Mesenchymal stem cell (in vitro differentiated cells and primary cell): ENCODE data around the gene REL.

ENCODE experiments used
- DNase-seq: peaks from one replicate; pipeline ENCODE4 v3.0.0-alpha.2; 2013
- H2AFZ ChIP-seq: one replicate; pipeline ENCODE4 v1.6.1; 2013; ENCODE audit warnings: low read depth, mild to moderate bottlenecking, control low read depth, inconsistent platforms, low read length, moderate library complexity
- H2AK5ac ChIP-seq: 2 replicates; pipeline ENCODE4 v1.6.1; 2013; ENCODE audit warnings: low read length, moderate library complexity, mild to moderate bottlenecking, inconsistent platforms; ENCODE audit not compliant: severe bottlenecking
- H2BK120ac ChIP-seq: one replicate; pipeline ENCODE4 v1.6.1; 2013; ENCODE audit warnings: low read depth, mild to moderate bottlenecking, inconsistent platforms, low read length, moderate library complexity
- H2BK12ac ChIP-seq, 2 experiments: one replicate each; pipeline ENCODE4 v1.6.1; 2013; ENCODE audit warnings: inconsistent platforms in 2 of 2, low read length in 2 of 2, mild to moderate bottlenecking in 2 of 2, moderate library complexity in 2 of 2, control low read depth in 1 of 2
- H2BK15ac ChIP-seq: one replicate; pipeline ENCODE4 v1.6.1; 2013; ENCODE audit warnings: mild to moderate bottlenecking, low read depth, inconsistent platforms; ENCODE audit not compliant: poor library complexity, severe bottlenecking
- H2BK5ac ChIP-seq: 2 replicates; pipeline ENCODE4 v1.6.1; 2013; ENCODE audit warnings: low read depth, mild to moderate bottlenecking, low read length, control low read depth, inconsistent platforms; ENCODE audit not compliant: poor library complexity, severe bottlenecking
- H3K14ac ChIP-seq, 2 experiments: one replicate each; pipeline ENCODE4 v1.6.1; 2013; ENCODE audit warnings: inconsistent platforms in 2 of 2, low read length in 2 of 2, control low read depth in 1 of 2, mild to moderate bottlenecking in 1 of 2, moderate library complexity in 1 of 2
- H3K18ac ChIP-seq, 2 experiments: one replicate each; pipeline ENCODE4 v1.6.1; 2013; ENCODE audit warnings: inconsistent platforms in 2 of 2, low read length in 2 of 2, control low read depth in 1 of 2, low read depth in 1 of 2, mild to moderate bottlenecking in 1 of 2
- H3K23ac ChIP-seq, 2 experiments: one replicate each; pipeline ENCODE4 v1.6.1; 2013; ENCODE audit warnings: inconsistent platforms in 2 of 2, low read length in 2 of 2, mild to moderate bottlenecking in 2 of 2, moderate library complexity in 2 of 2, control low read depth in 1 of 2
- H3K27ac ChIP-seq: 2 replicates; pipeline ENCODE4 v1.5.1; 2013; ENCODE audit warnings: mild to moderate bottlenecking, moderate library complexity, low read length, control low read depth, inconsistent platforms; ENCODE audit not compliant: poor library complexity, severe bottlenecking
- H3K27me3 ChIP-seq, 2 experiments: 2 replicates each; pipeline versions ENCODE4 v1.6.1 to v1.7.0; 2013; ENCODE audit warnings: low read length in 2 of 2, mild to moderate bottlenecking in 2 of 2, moderate library complexity in 2 of 2, control low read depth in 1 of 2, inconsistent platforms in 1 of 2; ENCODE audit not compliant: control insufficient read depth in 1 of 2, insufficient read depth in 1 of 2
- H3K36me3 ChIP-seq, 2 experiments: 2 replicates each; pipeline versions ENCODE4 v1.6.1 to v1.7.0; 2013; ENCODE audit warnings: low read length in 2 of 2, control low read depth in 1 of 2, inconsistent platforms in 1 of 2, low read depth in 1 of 2, mild to moderate bottlenecking in 1 of 2; ENCODE audit not compliant: insufficient read depth in 2 of 2, control insufficient read depth in 1 of 2
- H3K4ac ChIP-seq, 2 experiments: one replicate each; pipeline ENCODE4 v1.6.1; 2013; ENCODE audit warnings: inconsistent platforms in 2 of 2, low read length in 2 of 2, mild to moderate bottlenecking in 2 of 2, moderate library complexity in 2 of 2, control low read depth in 1 of 2, low read depth in 1 of 2
- H3K4me1 ChIP-seq: 2 replicates; pipeline ENCODE4 v1.6.1; 2013; ENCODE audit warnings: low read depth, low read length, control low read depth; ENCODE audit not compliant: control insufficient read depth, insufficient read depth
- H3K4me2 ChIP-seq: 2 replicates; pipeline ENCODE4 v1.6.1; 2013; ENCODE audit warnings: low read length, mild to moderate bottlenecking, inconsistent platforms; ENCODE audit not compliant: poor library complexity, severe bottlenecking
- H3K4me3 ChIP-seq, 2 experiments: 2 replicates each; pipeline versions ENCODE4 v1.5.1 to v1.7.0; 2013; ENCODE audit warnings: low read length in 2 of 2, mild to moderate bottlenecking in 2 of 2, control low read depth in 1 of 2, low read depth in 1 of 2; ENCODE audit not compliant: insufficient read depth in 1 of 2
- H3K79me1 ChIP-seq: replicated peaks from 2 replicates; pipeline ENCODE4 v1.6.1; 2013; ENCODE audit warnings: mild to moderate bottlenecking, control low read depth, low read length, inconsistent platforms; ENCODE audit not compliant: poor library complexity, severe bottlenecking
- H3K9ac ChIP-seq: 2 replicates; pipeline ENCODE4 v1.7.0; 2013; ENCODE audit warnings: mild to moderate bottlenecking, low read length, moderate library complexity
- H3K9me3 ChIP-seq: 2 replicates; pipeline ENCODE4 v1.7.0; 2013; ENCODE audit warnings: mild to moderate bottlenecking, low read length; ENCODE audit not compliant: control insufficient read depth
- H4K8ac ChIP-seq: one replicate; pipeline ENCODE4 v1.6.1; 2013; ENCODE audit warnings: inconsistent platforms, mild to moderate bottlenecking, low read length, moderate library complexity
- H4K91ac ChIP-seq: one replicate; pipeline ENCODE4 v1.6.1; 2013; ENCODE audit warnings: mild to moderate bottlenecking, low read length, inconsistent platforms
- WGBS: methylation state at CpG from one replicate; pipeline ENCODE4 v1.1.7; 2013; ENCODE audit warnings: mixed read lengths; 5-methylcytosine and 5-hydroxymethylcytosine counted together

The REL gene

GRCh38 chr2:60945341-60945740, 64.0 kb downstream of the REL start:
- H3K23ac ChIP-seq: no peak overlapping the region
- H4K8ac ChIP-seq: no peak overlapping the region

GRCh38 chr2:60947056-60947455, 65.7 kb downstream of the REL start:
- Histone ChIP-seq H2BK15ac (no peak overlapping the region), H3K27ac (no peak overlapping the region), H3K36me3 (peaks cover 3 to 12% of the 10 kb centered on the region in 2 experiments), H3K4me1 (peaks cover 2% of the 10 kb centered on the region), H3K4me2 (no peak overlapping the region), H3K23ac (no peak overlapping the region), H3K4ac (no peak overlapping the region), H2BK120ac (no peak overlapping the region), H2AFZ (no peak overlapping the region), H3K9ac (no peak overlapping the region), H3K9me3 (no peaks in the 10 kb centered on the region), H3K27me3 (no peaks in the 10 kb centered on the region), H3K4me3 (no peak overlapping the region), H3K18ac (no peak overlapping the region), H2BK5ac (no peak overlapping the region), H2BK12ac (no peak overlapping the region), H3K14ac (no peak overlapping the region), H3K79me1 (no peaks in the 10 kb centered on the region), H4K91ac (no peak overlapping the region), H4K8ac (no peak overlapping the region), H2AK5ac (no peak overlapping the region)
- DNase-seq: no peak
- WGBS: 97% methylated on average over 4 of the region's 4 CpGs

More at GRCh38 chr2:60945341-60945740, 64.0 kb downstream of the REL start:
- no peak overlapping the region for H2BK120ac ChIP-seq
- H3K9ac ChIP-seq: no peak overlapping the region
- H2AFZ ChIP-seq: no peak overlapping the region
- H2BK15ac ChIP-seq: no peak overlapping the region
- H3K4me3 ChIP-seq: no peak overlapping the region
- no peaks in the 10 kb centered on the region for H3K9me3 ChIP-seq
- H3K4ac ChIP-seq: no peak overlapping the region
- no peak for DNase-seq
- no peak overlapping the region for H3K18ac ChIP-seq
- H3K27me3 ChIP-seq: no peaks in the 10 kb centered on the region
- no CpG with 5 or more reads among the region's 2 CpGs for WGBS
- no peak overlapping the region for H3K14ac ChIP-seq
- H3K36me3 ChIP-seq: peaks cover 3 to 9% of the 10 kb centered on the region in 2 experiments
- H4K91ac ChIP-seq: no peak overlapping the region
- H2AK5ac ChIP-seq: no peak overlapping the region
- no peak overlapping the region for H3K4me2 ChIP-seq
- H3K4me1 ChIP-seq: peaks cover 2% of the 10 kb centered on the region
- H2BK12ac ChIP-seq: no peak overlapping the region
- H2BK5ac ChIP-seq: no peak overlapping the region
- no peaks in the 10 kb centered on the region for H3K79me1 ChIP-seq
- H3K27ac ChIP-seq: no peak overlapping the region

DNA sequence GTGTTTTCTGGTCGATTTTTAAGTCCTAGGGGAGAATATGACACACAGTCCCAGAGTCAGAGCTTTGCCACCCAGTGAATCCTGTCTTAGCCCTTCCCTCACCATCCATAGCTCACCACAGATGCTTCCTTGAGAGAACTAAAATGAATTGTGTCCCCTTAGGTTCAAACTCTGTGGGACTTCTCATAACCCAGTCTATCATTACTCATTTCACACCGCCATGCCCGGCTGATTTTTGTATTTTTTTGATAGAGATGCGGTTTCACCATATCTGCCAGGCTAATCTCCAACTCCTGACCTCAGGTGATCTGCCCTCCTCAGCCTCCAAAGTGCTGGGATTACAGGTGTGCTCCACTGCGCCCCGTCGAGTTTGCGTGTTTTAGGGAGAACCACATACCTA, 66.8 kb downstream of the REL start:
- Histone ChIP-seq H3K27ac (no peak overlapping the region), H3K4ac (no peak overlapping the region), H4K91ac (no peak overlapping the region), H3K4me3 (no peak overlapping the region), H2AFZ (no peak overlapping the region), H3K4me2 (no peak overlapping the region), H2BK5ac (no peak overlapping the region), H2BK12ac (no peak overlapping the region), H2AK5ac (no peak overlapping the region), H4K8ac (no peak overlapping the region), H3K18ac (no peak overlapping the region), H3K9me3 (no peaks in the 10 kb centered on the region), H3K14ac (no peak overlapping the region), H2BK15ac (no peak overlapping the region), H3K4me1 (peaks cover 2% of the 10 kb centered on the region), H3K79me1 (no peaks in the 10 kb centered on the region), H3K9ac (no peak overlapping the region), H3K23ac (no peak overlapping the region), H2BK120ac (no peak overlapping the region), H3K27me3 (no peaks in the 10 kb centered on the region), H3K36me3 (peaks cover 5 to 18% of the 10 kb centered on the region in 2 experiments)
- DNase-seq: no peak
- WGBS: 99% methylated on average over 8 of the region's 8 CpGs

- no peak for DNase-seq
- H3K4me2 ChIP-seq: no peak overlapping the region
- no peaks in the 10 kb centered on the region for H3K27me3 ChIP-seq
- H3K14ac ChIP-seq: no peak overlapping the region
- H2BK12ac ChIP-seq: no peak overlapping the region
- H2AK5ac ChIP-seq: no peak overlapping the region
- H3K36me3 ChIP-seq: peaks cover 5 to 27% of the 10 kb centered on the region in 2 experiments
- H2BK15ac ChIP-seq: no peak overlapping the region
- no peak overlapping the region for H3K23ac ChIP-seq
- no peak overlapping the region for H4K8ac ChIP-seq
- H3K27ac ChIP-seq: no peak overlapping the region
- no peak overlapping the region for H4K91ac ChIP-seq
- no peak overlapping the region for H3K9ac ChIP-seq
- no peaks in the 10 kb centered on the region for H3K79me1 ChIP-seq
- no peak overlapping the region for H2AFZ ChIP-seq
- 90% methylated on average over 3 of the region's 6 CpGs for WGBS
- no peak overlapping the region for H2BK5ac ChIP-seq
- no peaks in the 10 kb centered on the region for H3K9me3 ChIP-seq
- no peak overlapping the region for H3K4ac ChIP-seq
- H3K4me3 ChIP-seq: no peak overlapping the region
- H2BK120ac ChIP-seq: no peak overlapping the region
- H3K4me1 ChIP-seq: peaks cover 2% of the 10 kb centered on the region
- H3K18ac ChIP-seq: no peak overlapping the region
Measured at GRCh38 chr2:60948926-60949579, 67.7 kb downstream of the REL start.
